WTC11 (cell line): ENCODE measurements around the gene ATP8B3. TPM values are rescaled to one million over a fixed set of nuclear protein-coding genes. Genes with fewer than 3 reads are reported as not detected.

Experiments
- ATAC-seq: fragments of 200-7000 bp; cut with Tn5 transposase; 2 replicates; pipeline ENCODE4 v1.10.0; 2021; ENCODE audit warnings: mild to moderate bottlenecking, moderate library complexity
- CTCF ChIA-PET: fragments of 300-600 bp; sonication (Branson Sonifier 250); formaldehyde crosslinking; loops from one replicate; lab custom pipeline; 2021; ENCODE audit warnings: antibody characterized with exemption; lab: Charles Lee
- POLR2A ChIA-PET: fragments of 350-600 bp; sonication (Branson Sonifier 250); formaldehyde crosslinking; loops from one replicate; lab custom pipeline; 2021; ENCODE audit warnings: antibody characterized with exemption; lab: Charles Lee
- DNase-seq: peaks from one replicate; pipeline ENCODE4 v3.0.0; 2021; ENCODE audit warnings: low spot score
- H3K27ac Mint-ChIP-seq: 2 replicates; pipeline ENCODE4 v1.8.0; 2021; ENCODE audit warnings: mixed read lengths
- H3K27me3 Mint-ChIP-seq: 2 replicates; pipeline ENCODE4 v1.8.0; 2021; ENCODE audit warnings: low read depth, mild to moderate bottlenecking, moderate library complexity, mixed read lengths
- H3K36me3 Mint-ChIP-seq: 2 replicates; pipeline ENCODE4 v1.8.0; 2021; ENCODE audit warnings: mixed read lengths
- H3K4me1 Mint-ChIP-seq: 2 replicates; pipeline ENCODE4 v1.8.0; 2022; ENCODE audit warnings: mixed read lengths
- H3K4me3 Mint-ChIP-seq: 2 replicates; pipeline ENCODE4 v1.8.0; 2021; ENCODE audit warnings: mild to moderate bottlenecking, moderate library complexity, mixed read lengths
- H3K9me3 Mint-ChIP-seq: 2 replicates; pipeline ENCODE4 v1.8.0; 2021; ENCODE audit warnings: mixed read lengths
- AR ChIP-seq: fragments of 250-450 bp; sonication (Bioruptor Pico); IDR thresholded peaks from 2 replicates; pipeline ENCODE4 v1.9.0; 2021; ENCODE audit warnings: mild to moderate bottlenecking
- ARID4B ChIP-seq: sonication (generic); formaldehyde crosslinking; IDR thresholded peaks from 2 replicates; pipeline ENCODE4 v1.8.0; 2023; ENCODE audit warnings: missing genetic modification reagents, mild to moderate bottlenecking, borderline replicate concordance
- CBFB ChIP-seq: sonication (generic); formaldehyde crosslinking; IDR thresholded peaks from 2 replicates; pipeline ENCODE4 v1.8.1; 2022; ENCODE audit warnings: mild to moderate bottlenecking, low read depth, missing genetic modification reagents
- CREM ChIP-seq: sonication (generic); formaldehyde crosslinking; IDR thresholded peaks from 2 replicates; pipeline ENCODE4 v1.8.1; 2022; ENCODE audit warnings: mild to moderate bottlenecking, missing genetic modification reagents, moderate library complexity
- FOXP1 ChIP-seq: sonication (generic); formaldehyde crosslinking; IDR thresholded peaks from 2 replicates; pipeline ENCODE4 v1.8.0; 2022; ENCODE audit warnings: missing genetic modification reagents, mild to moderate bottlenecking, moderate library complexity, borderline replicate concordance
- GTF2I ChIP-seq: fragments of 250-450 bp; sonication (Bioruptor Pico); conservative IDR thresholded peaks from 2 replicates; pipeline ENCODE4 v1.4.0; 2021; ENCODE audit warnings: mild to moderate bottlenecking
- NFATC4 ChIP-seq: fragments of 250-450 bp; sonication (Bioruptor Pico); IDR thresholded peaks from 2 replicates; pipeline ENCODE4 v1.9.0; 2021; ENCODE audit warnings: mild to moderate bottlenecking
- NR1H2 ChIP-seq: sonication (generic); formaldehyde crosslinking; IDR thresholded peaks from 2 replicates; pipeline ENCODE4 v1.9.0; 2021; ENCODE audit warnings: mild to moderate bottlenecking, moderate library complexity, missing genetic modification reagents
- SMAD3 ChIP-seq: sonication (generic); formaldehyde crosslinking; IDR thresholded peaks from 2 replicates; pipeline ENCODE4 v1.8.0; 2022; ENCODE audit warnings: missing genetic modification reagents, mild to moderate bottlenecking, borderline replicate concordance
- SOX15 ChIP-seq: fragments of 250-450 bp; sonication (Bioruptor Pico); IDR thresholded peaks from 2 replicates; pipeline ENCODE4 v1.9.0; 2021; ENCODE audit warnings: mild to moderate bottlenecking
- USF1 ChIP-seq: sonication (generic); formaldehyde crosslinking; IDR thresholded peaks from 2 replicates; pipeline ENCODE4 v1.8.0; 2022; ENCODE audit warnings: mild to moderate bottlenecking, missing genetic modification reagents
- ZNF219 ChIP-seq: sonication (generic); formaldehyde crosslinking; IDR thresholded peaks from 2 replicates; pipeline ENCODE4 v1.8.0; 2023; ENCODE audit warnings: missing genetic modification reagents, mild to moderate bottlenecking, borderline replicate concordance
- ZNF232 ChIP-seq: sonication (generic); formaldehyde crosslinking; IDR thresholded peaks from 2 replicates; pipeline ENCODE4 v1.8.0; 2022; ENCODE audit warnings: mild to moderate bottlenecking, missing genetic modification reagents
- ZNF425 ChIP-seq: fragments of 250-450 bp; sonication (Bioruptor Pico); conservative IDR thresholded peaks from 2 replicates; pipeline ENCODE4 v1.9.0; 2021; ENCODE audit warnings: mild to moderate bottlenecking
- ZSCAN18 ChIP-seq: fragments of 250-450 bp; sonication (Bioruptor Pico); IDR thresholded peaks from 2 replicates; pipeline ENCODE4 v2.1.2; 2022; ENCODE audit warnings: mild to moderate bottlenecking, moderate library complexity
- total RNA-seq: library from RNA; stranded (reverse); gene quantifications from 3 replicates; pipeline ENCODE4 v1.2.3, GENCODE V29; 2021

ATP8B3 gene
- total RNA-seq, 1 experiment from 2014 or later = 5.5 TPM

GRCh38 chr19:1749373-1750342 lies 62.4 kb downstream of the ATP8B3 start (continued):
- TF ChIP-seq ARID4B (CRISPR knock-in tag) (no peak), CBFB (CRISPR knock-in tag) (no peak), AR (CRISPR knock-in tag) (no peak), ZNF219 (CRISPR knock-in tag) (no peak), ZNF232 (CRISPR knock-in tag) (no peak), GTF2I (CRISPR knock-in tag) (no peak), FOXP1 (no peak), SMAD3 (CRISPR knock-in tag) (no peak), NFATC4 (no peak), CREM (CRISPR knock-in tag) (no peak), SOX15 (CRISPR knock-in tag) (no peak)

- DNase-seq (no peak), ATAC-seq (0 out of 2 replicates have a peak, but pooled peaks have one; percentile 2)
- peaks cover 10% of the 10 kb centered on the region for H3K4me1 Mint-ChIP-seq
- TF ChIP-seq ZSCAN18 (CRISPR knock-in tag) (no peak), ZNF425 (CRISPR knock-in tag) (no peak), NR1H2 (CRISPR knock-in tag) (no peak), SMAD3 (CRISPR knock-in tag) (no peak), USF1 (CRISPR knock-in tag) (no peak)
- POLR2A ChIA-PET = no interaction called here
- no peak overlapping the region for H3K27ac Mint-ChIP-seq
- H3K27me3 Mint-ChIP-seq = peaks cover 92% of the 10 kb centered on the region
- no peaks in the 10 kb centered on the region for H3K36me3 Mint-ChIP-seq
- H3K4me3 Mint-ChIP-seq = no peak overlapping the region
- H3K9me3 Mint-ChIP-seq = no peaks in the 10 kb centered on the region
- CTCF ChIA-PET = interaction anchor here (3.8 to 4.7 kb wide), 2 partner anchors 19 to 76 kb away, joined by 20 to 35 read pairs; no protein-coding TSS in a partner anchor
Observed at GRCh38 chr19:1748873-1749341, 63.2 kb downstream of the ATP8B3 start.
